HG02970 (cell line): ENCODE measurements around the gene NAP1L1.

Experiments
- ATAC-seq: cut with Tn5 transposase; IDR thresholded peaks from one replicate; pipeline ENCODE4 v1.9.1; 2021; ENCODE audit warnings: mild to moderate bottlenecking, moderate library complexity, moderate number of reproducible peaks; ENCODE audit not compliant: unreplicated experiment, low FRiP score

The NAP1L1 gene

GRCh38 chr12:76042147-76042546, 42.3 kb downstream of the NAP1L1 start:
- no peak for ATAC-seq

GRCh38 chr12:76041406-76041805, 43.1 kb downstream of the NAP1L1 start:
- no peak for ATAC-seq

- ATAC-seq: no peak
Measured at GRCh38 chr12:76040461-76040860, 44.0 kb downstream of the NAP1L1 start.

- ATAC-seq: no peak
Measured at GRCh38 chr12:76038176-76038575, 46.3 kb downstream of the NAP1L1 start.

- ATAC-seq: peak; percentile 49
Measured at GRCh38 chr12:76037130-76038103, 47.1 kb downstream of the NAP1L1 start.

- no peak for ATAC-seq
Measured at GRCh38 chr12:76035045-76035444, 49.4 kb downstream of the NAP1L1 start.

GRCh38 chr12:76033081-76034011, 51.1 kb downstream of the NAP1L1 start:
- ATAC-seq: no peak

- ATAC-seq: peak; percentile 13
Measured at GRCh38 chr12:76032043-76032981, 52.2 kb downstream of the NAP1L1 start.

GRCh38 chr12:76031414-76032042, 53.0 kb downstream of the NAP1L1 start, which contains the start of gene PHLDA1:
PHLDA1 (minus strand) TSS chr12:76031776.
- peak; percentile 89 for ATAC-seq

- no peak for ATAC-seq
Measured at GRCh38 chr12:76031081-76031413, 53.4 kb downstream of the NAP1L1 start.

GRCh38 chr12:76030341-76031080, 54.0 kb downstream of the NAP1L1 start:
- ATAC-seq: peak; percentile 14

- no peak for ATAC-seq
Measured at GRCh38 chr12:76029982-76030340, 54.5 kb downstream of the NAP1L1 start.

- no peak for ATAC-seq
Measured at GRCh38 chr12:76028571-76029277, 55.8 kb downstream of the NAP1L1 start.

- no peak for ATAC-seq
Measured at GRCh38 chr12:76026643-76027063, 57.8 kb downstream of the NAP1L1 start.

GRCh38 chr12:76025601-76026575, 58.6 kb downstream of the NAP1L1 start:
- ATAC-seq: no peak

- ATAC-seq: no peak
Measured at GRCh38 chr12:76024942-76025600, 59.4 kb downstream of the NAP1L1 start.
